ENCODE measurements around the gene TMPRSS15.

- no peak for TF ChIP-seq CTCF (IDR thresholded peaks at IDR 0.05)
- no peak for TF ChIP-seq EZH2phosphoT487 (IDR thresholded peaks at IDR 0.05)
These were observed 33.3 kb downstream of the TMPRSS15 start for GRCh38 chr21:18370301-18370700.
